Suprapubic skin (tissue), 4 donors: Measurements from ENCODE around the gene KRTAP6-3. TPM values are rescaled to one million over a fixed set of nuclear protein-coding genes. Genes with fewer than 3 reads are reported as not detected.

ENCODE experiments used
- DNase-seq, 2 donors: peaks; one replicate each; pipeline ENCODE4 v3.0.0-alpha.2; 2019; ENCODE audit warnings: low spot score in 2 of 2
- H3K27ac ChIP-seq: fragments of 200-600 bp; sonication (generic); one replicate; pipeline ENCODE4 v1.5.1; 2019
- H3K27me3 ChIP-seq: fragments of 200-600 bp; sonication (generic); one replicate; pipeline ENCODE4 v1.5.1; 2019
- H3K36me3 ChIP-seq: fragments of 200-600 bp; sonication (generic); one replicate; pipeline ENCODE4 v1.5.1; 2019
- H3K4me1 ChIP-seq: fragments of 200-600 bp; sonication (generic); one replicate; pipeline ENCODE4 v1.5.1; 2019
- H3K4me3 ChIP-seq: fragments of 200-600 bp; sonication (generic); one replicate; pipeline ENCODE4 v1.5.1; 2019; ENCODE audit warnings: mild to moderate bottlenecking
- H3K9me3 ChIP-seq: fragments of 200-600 bp; sonication (generic); one replicate; pipeline ENCODE4 v1.5.1; 2019
- EP300 ChIP-seq: sonication (generic); formaldehyde crosslinking; IDR thresholded peaks from one replicate; pipeline ENCODE4 v1.6.1; 2017; ENCODE audit warnings: antibody characterized with exemption
- POLR2A ChIP-seq, 2 donors: fragments of 450-650 bp; IDR thresholded peaks; one replicate each; pipeline ENCODE4 v1.6.1; 2017; ENCODE audit warnings: antibody characterized with exemption in 2 of 2, mild to moderate bottlenecking in 2 of 2, moderate library complexity in 2 of 2
- POLR2AphosphoS5 ChIP-seq, 3 donors: sonication (generic); formaldehyde crosslinking; IDR thresholded peaks; one replicate each; pipeline ENCODE4 v1.6.1; 2017; ENCODE audit warnings: antibody characterized with exemption in 3 of 3
- WGBS: methylation state at CpG from one replicate; pipeline ENCODE4 v1.1.5; 2018; 5-methylcytosine and 5-hydroxymethylcytosine counted together
- total RNA-seq, 4 donors: library from RNA; depleted of rRNA; stranded (reverse); fragments of >200 nt; gene quantifications; one replicate each; pipeline ENCODE4 v1.1.0, GENCODE V29; 2016
- TF ChIP-seq, protein P1 (sequence below), 2 donors: fragments of 200-600 bp in 1 of 2; fragments of 450-650 bp in 1 of 2; sonication (generic) in 1 of 2; IDR thresholded peaks; one replicate each; pipeline ENCODE4 v1.5.1; 2016 to 2019; ENCODE audit warnings: antibody characterized with exemption in 2 of 2, mild to moderate bottlenecking in 1 of 2, moderate library complexity in 1 of 2

KRTAP6-3 gene
- total RNA-seq, 4 donors from 2014 or later = not detected

DNA sequence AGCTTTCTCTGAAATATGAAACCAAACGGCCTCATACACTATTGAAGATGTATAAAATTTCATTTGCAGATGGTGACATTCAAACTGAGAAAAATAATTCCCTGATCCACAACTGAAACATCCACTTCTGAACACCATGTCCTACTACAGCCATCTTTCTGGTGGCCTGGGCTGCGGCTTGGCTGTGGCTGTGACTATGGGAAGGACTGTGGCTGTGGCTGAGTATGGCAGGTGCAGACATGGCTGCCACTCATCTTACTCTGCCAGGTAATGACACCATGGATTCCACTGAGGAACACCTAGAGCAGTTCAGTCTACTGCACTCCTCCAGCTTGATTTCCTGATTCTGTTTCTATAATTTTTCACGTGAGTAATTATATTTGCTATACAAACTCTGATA is 28.3 kb downstream of the KRTAP6-3 start, which contains the start of gene KRTAP20-4:
Gene KRTAP20-4 (plus strand): TSS at position 106 of the 400 bp plus-strand sequence.
- TF ChIP-seq, protein P1, sequence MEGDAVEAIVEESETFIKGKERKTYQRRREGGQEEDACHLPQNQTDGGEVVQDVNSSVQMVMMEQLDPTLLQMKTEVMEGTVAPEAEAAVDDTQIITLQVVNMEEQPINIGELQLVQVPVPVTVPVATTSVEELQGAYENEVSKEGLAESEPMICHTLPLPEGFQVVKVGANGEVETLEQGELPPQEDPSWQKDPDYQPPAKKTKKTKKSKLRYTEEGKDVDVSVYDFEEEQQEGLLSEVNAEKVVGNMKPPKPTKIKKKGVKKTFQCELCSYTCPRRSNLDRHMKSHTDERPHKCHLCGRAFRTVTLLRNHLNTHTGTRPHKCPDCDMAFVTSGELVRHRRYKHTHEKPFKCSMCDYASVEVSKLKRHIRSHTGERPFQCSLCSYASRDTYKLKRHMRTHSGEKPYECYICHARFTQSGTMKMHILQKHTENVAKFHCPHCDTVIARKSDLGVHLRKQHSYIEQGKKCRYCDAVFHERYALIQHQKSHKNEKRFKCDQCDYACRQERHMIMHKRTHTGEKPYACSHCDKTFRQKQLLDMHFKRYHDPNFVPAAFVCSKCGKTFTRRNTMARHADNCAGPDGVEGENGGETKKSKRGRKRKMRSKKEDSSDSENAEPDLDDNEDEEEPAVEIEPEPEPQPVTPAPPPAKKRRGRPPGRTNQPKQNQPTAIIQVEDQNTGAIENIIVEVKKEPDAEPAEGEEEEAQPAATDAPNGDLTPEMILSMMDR (IDR thresholded peaks at IDR 0.05) = no peak
- no peak for TF ChIP-seq POLR2A (IDR thresholded peaks at IDR 0.05)
- TF ChIP-seq POLR2AphosphoS5 (IDR thresholded peaks at IDR 0.05) = no peak
- no peak for TF ChIP-seq EP300
- WGBS = 85% methylated on average over 3 of the region's 3 CpGs
- Histone ChIP-seq H3K27me3 (no peaks in the 10 kb centered on the region), H3K27ac (no peak within 1 kb of the TSS), H3K4me3 (no peak within 1 kb of the TSS), H3K9me3 (no peaks in the 10 kb centered on the region), H3K36me3 (no peaks in the 10 kb centered on the region), H3K4me1 (no peaks in the 10 kb centered on the region)
- no peak for DNase-seq

DNA sequence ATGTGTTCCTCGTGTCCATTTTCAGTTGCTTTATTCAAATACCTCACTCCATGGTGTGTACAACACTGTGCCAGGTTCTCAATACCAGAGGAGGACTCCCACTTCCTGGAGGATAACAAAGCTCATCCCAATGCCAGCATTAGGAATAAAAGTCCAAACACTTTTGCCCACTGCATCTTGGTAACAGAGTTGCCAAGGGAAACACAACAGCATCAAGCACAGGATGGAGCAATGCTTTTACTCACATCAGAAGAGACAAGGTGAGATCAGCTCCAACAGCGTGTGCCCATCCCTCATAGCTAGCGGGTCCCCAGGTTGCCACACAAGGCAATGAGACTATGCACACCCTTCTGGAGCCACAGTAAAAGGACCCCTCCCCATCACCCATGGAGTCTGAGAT is 31.1 kb downstream of the KRTAP6-3 start:
- Histone ChIP-seq H3K9me3 (no peaks in the 10 kb centered on the region), H3K36me3 (no peaks in the 10 kb centered on the region), H3K27ac (no peak overlapping the region), H3K27me3 (no peaks in the 10 kb centered on the region), H3K4me1 (no peaks in the 10 kb centered on the region), H3K4me3 (no peak overlapping the region)
- WGBS = 91% methylated on average over 3 of the region's 3 CpGs
- TF ChIP-seq POLR2A (IDR thresholded peaks at IDR 0.05) = no peak
- no peak for TF ChIP-seq POLR2AphosphoS5 (IDR thresholded peaks at IDR 0.05)
- TF ChIP-seq, protein P1 (IDR thresholded peaks at IDR 0.05) = no peak
- DNase-seq = no peak

DNA sequence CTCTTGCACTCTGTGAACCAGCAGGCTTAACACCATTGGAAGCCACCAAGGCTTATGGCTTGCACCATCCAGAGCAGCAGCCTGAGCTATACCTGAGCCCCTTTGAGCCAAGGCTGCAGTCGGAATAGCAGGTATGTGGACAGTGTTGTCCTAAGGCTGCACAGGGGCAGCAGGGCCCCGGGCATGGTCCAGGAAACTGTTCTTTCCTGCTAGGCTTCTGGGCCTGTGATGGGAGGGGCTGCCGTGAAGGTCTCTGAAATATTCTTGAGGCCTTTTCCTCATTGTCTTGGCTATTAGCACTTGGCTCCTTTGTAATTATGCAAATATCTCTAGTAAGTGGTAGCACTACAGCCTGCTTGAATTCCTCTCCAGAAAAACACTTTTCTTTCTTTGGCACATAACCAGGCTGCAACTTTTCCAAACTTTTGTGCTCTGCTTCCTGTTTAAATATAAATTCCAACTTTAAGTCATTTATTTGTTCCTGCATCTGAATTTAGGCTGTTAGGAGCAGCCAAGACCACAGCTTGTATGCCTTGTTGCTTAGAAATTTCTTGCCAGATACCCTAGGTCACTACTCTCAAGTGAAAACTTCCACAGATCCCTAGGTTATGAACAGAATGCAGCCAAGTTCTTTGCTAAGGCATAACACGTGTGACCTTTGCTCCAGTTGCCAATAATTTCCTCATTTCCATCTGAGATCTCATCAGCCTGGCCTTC is 33.4 kb downstream of the KRTAP6-3 start:
- Histone ChIP-seq H3K27me3 (no peaks in the 10 kb centered on the region), H3K27ac (no peak overlapping the region), H3K36me3 (no peaks in the 10 kb centered on the region), H3K9me3 (no peaks in the 10 kb centered on the region), H3K4me1 (no peaks in the 10 kb centered on the region), H3K4me3 (no peak overlapping the region)
- 72% methylated on average over 4 of the region's 4 CpGs for WGBS
- no peak for DNase-seq
- TF ChIP-seq, protein P1 (IDR thresholded peaks at IDR 0.05) = no peak
- TF ChIP-seq POLR2A (IDR thresholded peaks at IDR 0.05) = no peak
- TF ChIP-seq EP300 = no peak
- TF ChIP-seq POLR2AphosphoS5 (IDR thresholded peaks at IDR 0.05) = no peak

DNA sequence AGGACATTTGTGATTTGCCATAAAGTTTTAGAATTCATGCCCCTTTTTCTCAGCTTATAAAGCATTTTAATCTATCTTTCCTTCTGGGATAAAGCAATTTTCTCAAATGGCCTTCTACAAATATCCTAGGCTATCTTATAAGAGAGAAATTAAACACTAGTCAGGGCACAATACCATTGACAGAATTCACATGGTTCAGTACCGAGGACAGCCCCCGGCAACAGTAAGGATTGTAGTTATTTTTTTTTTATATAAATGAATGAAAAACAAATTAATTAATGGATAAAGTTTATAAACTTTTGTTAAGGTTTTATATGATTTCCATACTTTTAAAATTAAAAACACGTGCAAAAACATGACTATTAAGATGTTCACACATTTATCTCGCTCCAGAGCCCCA is 35.9 kb downstream of the KRTAP6-3 start:
- no peak for DNase-seq
- WGBS = 83% methylated on average over 4 of the region's 4 CpGs
- Histone ChIP-seq H3K4me1 (no peaks in the 10 kb centered on the region), H3K4me3 (no peak overlapping the region), H3K36me3 (no peaks in the 10 kb centered on the region), H3K27me3 (no peaks in the 10 kb centered on the region), H3K9me3 (no peaks in the 10 kb centered on the region), H3K27ac (no peak overlapping the region)
- TF ChIP-seq, protein P1 (IDR thresholded peaks at IDR 0.05) = no peak
- TF ChIP-seq POLR2AphosphoS5 (IDR thresholded peaks at IDR 0.05) (no peak), EP300 (no peak)

DNA sequence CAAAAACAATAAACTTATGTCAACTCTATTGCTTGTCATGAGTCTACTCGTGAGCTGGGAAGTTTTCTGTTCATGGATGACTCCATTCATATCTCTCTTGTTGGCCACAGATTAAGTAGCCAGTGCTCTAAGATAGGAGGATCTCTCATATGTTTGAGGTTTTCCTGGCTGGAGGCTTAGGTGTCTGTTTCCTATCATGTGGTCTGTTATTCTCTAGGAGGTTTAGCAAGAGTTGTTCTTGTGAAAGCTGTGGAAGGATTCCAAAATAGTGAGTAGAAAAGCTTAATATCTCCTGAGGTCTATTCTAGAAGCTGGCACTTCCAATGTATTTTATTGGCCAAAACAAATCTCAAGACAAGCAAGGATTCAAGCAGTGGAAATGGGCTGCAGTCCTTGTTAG is 37.0 kb downstream of the KRTAP6-3 start:
- Histone ChIP-seq H3K36me3 (no peaks in the 10 kb centered on the region), H3K27ac (no peak overlapping the region), H3K27me3 (no peaks in the 10 kb centered on the region), H3K4me1 (no peaks in the 10 kb centered on the region), H3K4me3 (no peak overlapping the region), H3K9me3 (no peaks in the 10 kb centered on the region)
- 76% methylated on average over 1 of the region's 1 CpG for WGBS
- TF ChIP-seq POLR2A (IDR thresholded peaks at IDR 0.05) (no peak), EP300 (no peak), POLR2AphosphoS5 (IDR thresholded peaks at IDR 0.05) (no peak)
- TF ChIP-seq, protein P1 (IDR thresholded peaks at IDR 0.05) = no peak
- no peak for DNase-seq
